Fibroblast of villous mesenchyme (primary cell): Measurements from ENCODE around the gene HAPLN1. TPM values are rescaled to one million over a fixed set of nuclear protein-coding genes. Genes with fewer than 3 reads are reported as not detected.

Experiments used
- DNase-seq: peaks from one replicate; pipeline ENCODE4 v3.0.0-alpha.2; 2010; ENCODE audit warnings: low read depth
- H3K4me3 ChIP-seq: 2 replicates; pipeline ENCODE4 v1.5.1; 2011; ENCODE audit warnings: low read depth, mild to moderate bottlenecking, low read length
- total RNA-seq: library from RNA; depleted of rRNA; stranded (reverse); fragments of >200 nt; gene quantifications from 2 replicates; pipeline ENCODE4 v1.2.3, GENCODE V29; 2012
- TF ChIP-seq, protein P1 (sequence below): IDR thresholded peaks from 2 replicates; pipeline ENCODE4 v1.5.1; 2012; ENCODE audit warnings: low read depth, mild to moderate bottlenecking, low read length; ENCODE audit not compliant: insufficient read depth

Gene HAPLN1
- total RNA-seq, 1 donor, result 0.43 TPM

DNA sequence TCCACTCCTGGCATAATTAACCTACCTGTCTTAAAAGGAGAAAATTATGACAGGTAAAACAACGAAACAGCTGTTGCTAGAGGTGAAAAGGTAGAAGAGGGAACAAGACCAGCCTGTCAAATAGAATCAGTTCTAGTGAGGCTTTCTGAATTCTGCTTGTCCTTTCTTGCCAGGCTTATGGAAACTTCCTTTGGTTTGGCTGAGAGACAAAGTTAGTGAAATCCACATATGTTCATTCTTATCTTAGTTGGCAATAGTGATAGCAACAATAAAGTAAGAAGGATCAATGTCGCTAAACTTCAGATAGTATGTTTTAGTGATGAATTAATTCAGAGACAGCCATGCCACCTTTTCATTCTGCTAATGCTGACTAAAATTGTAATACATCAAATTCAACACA lies 34.4 kb downstream of the HAPLN1 start:
- DNase-seq, result no peak
- TF ChIP-seq, protein P1, sequence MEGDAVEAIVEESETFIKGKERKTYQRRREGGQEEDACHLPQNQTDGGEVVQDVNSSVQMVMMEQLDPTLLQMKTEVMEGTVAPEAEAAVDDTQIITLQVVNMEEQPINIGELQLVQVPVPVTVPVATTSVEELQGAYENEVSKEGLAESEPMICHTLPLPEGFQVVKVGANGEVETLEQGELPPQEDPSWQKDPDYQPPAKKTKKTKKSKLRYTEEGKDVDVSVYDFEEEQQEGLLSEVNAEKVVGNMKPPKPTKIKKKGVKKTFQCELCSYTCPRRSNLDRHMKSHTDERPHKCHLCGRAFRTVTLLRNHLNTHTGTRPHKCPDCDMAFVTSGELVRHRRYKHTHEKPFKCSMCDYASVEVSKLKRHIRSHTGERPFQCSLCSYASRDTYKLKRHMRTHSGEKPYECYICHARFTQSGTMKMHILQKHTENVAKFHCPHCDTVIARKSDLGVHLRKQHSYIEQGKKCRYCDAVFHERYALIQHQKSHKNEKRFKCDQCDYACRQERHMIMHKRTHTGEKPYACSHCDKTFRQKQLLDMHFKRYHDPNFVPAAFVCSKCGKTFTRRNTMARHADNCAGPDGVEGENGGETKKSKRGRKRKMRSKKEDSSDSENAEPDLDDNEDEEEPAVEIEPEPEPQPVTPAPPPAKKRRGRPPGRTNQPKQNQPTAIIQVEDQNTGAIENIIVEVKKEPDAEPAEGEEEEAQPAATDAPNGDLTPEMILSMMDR, result no peak

DNA sequence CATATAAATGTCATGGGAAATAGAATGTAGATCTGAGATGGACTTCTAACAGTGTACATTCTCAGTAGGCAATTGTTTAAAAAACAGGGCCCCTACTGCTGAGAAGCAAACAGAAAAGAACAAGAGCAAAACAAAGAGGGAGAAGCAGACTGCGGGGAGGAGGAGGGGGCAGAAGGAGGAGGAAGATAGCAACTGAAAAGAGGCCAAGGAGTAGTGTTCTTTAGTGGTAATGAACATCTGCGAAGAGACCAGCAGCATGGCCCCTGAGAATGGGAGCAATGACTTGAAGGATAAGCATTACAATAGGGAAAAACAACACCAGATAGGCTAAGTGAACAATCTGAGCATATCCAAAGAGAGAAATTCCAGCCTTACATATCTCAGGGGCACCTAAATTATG lies 36.8 kb downstream of the HAPLN1 start:
- TF ChIP-seq, protein P1, result no peak
- H3K4me3 ChIP-seq, result no peak overlapping the region
- DNase-seq, result no peak

More for the DNA sequence above, 34.4 kb downstream of the HAPLN1 start:
- H3K4me3 ChIP-seq, result no peak overlapping the region

DNA sequence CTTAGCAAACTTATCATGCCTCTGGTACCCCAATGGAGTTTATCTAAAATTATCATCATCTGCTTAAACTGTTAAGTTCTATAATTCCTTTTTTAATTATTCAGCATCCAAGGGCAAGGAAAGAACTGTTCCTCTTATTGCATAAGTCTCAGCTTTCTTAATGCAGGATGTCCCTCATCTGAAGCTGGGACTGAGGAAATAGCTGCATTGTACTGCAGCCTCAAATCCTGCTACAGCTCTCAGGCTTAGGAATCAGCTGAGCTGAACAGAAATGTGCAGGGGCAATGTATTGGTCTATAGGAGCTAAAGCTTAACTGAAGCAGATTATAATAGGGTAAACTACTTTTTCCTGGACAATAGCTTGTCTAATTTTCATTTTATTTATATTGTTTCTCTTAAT lies 48.0 kb downstream of the HAPLN1 start:
- DNase-seq, result no peak
- no peak overlapping the region for H3K4me3 ChIP-seq
- TF ChIP-seq, protein P1, result no peak

DNA sequence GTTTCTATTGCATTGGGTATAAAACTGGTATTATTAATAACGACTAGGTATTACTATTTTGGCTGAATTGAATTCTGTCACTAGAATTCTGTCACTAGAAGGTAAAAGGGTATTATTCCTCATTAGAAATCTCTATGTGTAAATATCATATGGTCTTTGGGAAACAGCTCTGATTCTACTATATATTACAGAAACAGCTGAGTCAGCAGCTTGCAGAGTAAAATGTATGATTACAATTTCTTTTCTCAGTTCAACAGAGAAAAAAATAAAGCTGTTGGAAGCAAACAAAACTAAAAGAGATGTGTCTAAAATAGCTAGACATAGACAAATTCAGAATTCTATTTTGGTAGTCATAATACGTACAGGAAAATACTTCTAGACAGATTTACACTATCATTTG lies 48.5 kb downstream of the HAPLN1 start:
- TF ChIP-seq, protein P1, result no peak
- no peak overlapping the region for H3K4me3 ChIP-seq
- no peak for DNase-seq

DNA sequence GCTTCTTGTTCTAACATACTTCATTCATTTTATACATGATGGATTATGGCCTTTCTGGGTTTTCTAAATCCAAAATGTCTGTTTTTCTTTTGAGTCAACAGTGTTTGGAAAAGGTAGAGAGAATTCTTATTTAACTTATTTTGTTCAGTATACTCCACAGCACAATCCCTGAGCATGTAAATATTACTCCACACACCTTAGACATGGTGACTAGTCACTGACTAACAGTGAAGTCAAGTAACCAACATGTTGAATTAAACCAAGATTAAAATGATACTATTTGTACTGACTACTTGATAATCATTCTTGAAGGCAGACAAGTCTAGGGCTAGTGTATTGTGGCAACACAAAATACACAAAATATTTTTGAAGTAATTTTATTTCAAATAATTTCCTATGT lies 55.0 kb downstream of the HAPLN1 start:
- no peak overlapping the region for H3K4me3 ChIP-seq
- TF ChIP-seq, protein P1, result no peak
- DNase-seq, result no peak

DNA sequence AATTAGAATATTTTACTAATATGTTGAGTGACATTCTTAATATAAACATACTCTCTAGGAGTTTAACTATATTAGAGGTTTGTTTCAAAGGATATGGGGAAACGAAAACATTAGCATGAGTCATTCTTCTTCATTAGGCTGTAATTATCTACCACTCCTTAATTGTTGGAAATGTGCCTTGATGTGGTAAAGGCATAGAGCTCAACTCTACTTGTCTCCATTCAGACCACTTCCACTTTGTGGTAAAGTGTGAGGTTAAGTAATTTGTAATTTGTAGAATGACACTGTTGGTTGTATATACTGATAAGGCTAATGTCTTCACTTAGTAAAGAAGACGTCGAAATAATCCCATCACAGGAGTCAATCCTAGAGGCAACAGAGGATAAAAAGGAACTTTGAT lies 58.1 kb downstream of the HAPLN1 start:
- TF ChIP-seq, protein P1, result no peak
- H3K4me3 ChIP-seq, result no peak overlapping the region
- DNase-seq, result no peak

DNA sequence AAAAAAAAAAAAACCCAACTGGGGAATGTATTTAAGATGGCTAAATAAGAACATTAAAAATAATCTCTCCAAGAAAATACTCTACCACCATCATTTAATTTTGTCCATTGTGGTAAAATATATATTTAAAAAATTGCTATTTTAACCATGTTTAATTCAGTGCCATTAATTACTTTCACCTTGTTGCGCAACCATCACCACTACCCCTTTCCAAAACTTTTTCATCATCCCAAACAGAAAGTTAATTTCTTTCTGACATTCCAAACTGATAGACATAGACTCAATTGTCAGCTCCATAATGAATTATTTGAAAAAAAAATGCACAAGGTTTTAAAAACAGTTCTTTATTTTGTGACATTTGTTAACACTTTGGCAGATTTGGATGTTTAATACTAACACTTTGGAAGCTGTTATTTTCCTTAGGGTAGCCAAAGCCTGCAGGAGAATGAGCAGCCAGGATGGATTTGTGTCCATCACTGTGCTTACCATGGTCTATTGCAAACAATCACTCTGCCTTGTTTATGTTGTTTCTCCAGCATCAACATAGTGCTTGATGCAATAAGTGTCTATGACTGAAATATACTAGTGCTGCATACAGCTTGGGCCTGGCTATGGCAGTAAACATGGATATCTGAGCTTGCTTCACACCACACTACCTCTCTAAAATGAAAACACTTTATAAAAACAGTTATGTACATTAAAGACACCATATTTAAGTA lies 62.7 kb downstream of the HAPLN1 start:
- H3K4me3 ChIP-seq, result no peak overlapping the region
- TF ChIP-seq, protein P1, result no peak
- DNase-seq, result no peak
